ENCODE measurements around the gene COG5.

GRCh38 chr7:107464666-107465226 lies 99.0 kb downstream of the COG5 start:
- no peak for TF ChIP-seq CTCF (IDR thresholded peaks at IDR 0.05)
- TF ChIP-seq POLR2A (IDR thresholded peaks at IDR 0.05): no peak

Measured in right lobe of liver (tissue), 4 donors.